Right renal cortex interstitium (tissue), 3 donors: ENCODE measurements around the gene INMT. TPM values are rescaled to one million over a fixed set of nuclear protein-coding genes. Genes with fewer than 3 reads are reported as not detected.

Experiments used
- DNase-seq, 3 donors: peaks; one replicate each; pipeline ENCODE4 v3.0.0-alpha.2; 2013; ENCODE audit warnings: low read depth in 3 of 3, low spot score in 2 of 3
- polyA plus RNA-seq, 3 donors: library from polyadenylated mRNA; unstranded; fragments of 120-200 nt; gene quantifications; one replicate each; pipeline ENCODE4 v1.2.1, GENCODE V29; 2013; ENCODE audit not compliant: insufficient read length in 3 of 3

Gene INMT
- polyA plus RNA-seq, 3 donors, result 1.1 to 1.4 (median 1.3) TPM

- no peak for DNase-seq
Measured at GRCh38 chr7:30805931-30806330, 54.0 kb downstream of the INMT start.

Other genes starting within 250 kb of the INMT start
- gene GGCT, start 247.3 kb upstream of the INMT start, polyA plus RNA-seq, result 10 to 100 TPM; 78.7 to 84.3 (median 79.2) TPM
- 100 to 1,000 TPM in 1 of 3 donors, 10 to 100 TPM in 2; 95.8 to 101 (median 98.7) TPM for gene GARS1, start 157.3 kb upstream of the INMT start, polyA plus RNA-seq
- gene CRHR2, start 69.7 kb upstream of the INMT start, polyA plus RNA-seq, result under 1 TPM in 1 of 3 donors, not detected in 2; 0.24 TPM
- 10 to 100 TPM; 10.7 to 11.4 (median 10.8) TPM for gene MINDY4, start 19.3 kb downstream of the INMT start, polyA plus RNA-seq
- 100 to 1,000 TPM; 183 to 258 (median 218) TPM for gene AQP1, start 159.7 kb downstream of the INMT start, polyA plus RNA-seq
- under 1 TPM; 0.19 to 0.69 (median 0.34) TPM for gene GHRHR, start 211.8 kb downstream of the INMT start, polyA plus RNA-seq